Stimulated activated CD8-positive, alpha-beta memory T cell treated with anti-CD3 and anti-CD28 coated beads, Interleukin-7, amount 100 ng/mL, for 24 hours (primary cell): ENCODE data around the gene FASLG.

Experiments used
- DNase-seq: peaks from one replicate; pipeline ENCODE4 v3.0.0-alpha.2; 2020; ENCODE audit warnings: low read depth

The FASLG gene

DNA sequence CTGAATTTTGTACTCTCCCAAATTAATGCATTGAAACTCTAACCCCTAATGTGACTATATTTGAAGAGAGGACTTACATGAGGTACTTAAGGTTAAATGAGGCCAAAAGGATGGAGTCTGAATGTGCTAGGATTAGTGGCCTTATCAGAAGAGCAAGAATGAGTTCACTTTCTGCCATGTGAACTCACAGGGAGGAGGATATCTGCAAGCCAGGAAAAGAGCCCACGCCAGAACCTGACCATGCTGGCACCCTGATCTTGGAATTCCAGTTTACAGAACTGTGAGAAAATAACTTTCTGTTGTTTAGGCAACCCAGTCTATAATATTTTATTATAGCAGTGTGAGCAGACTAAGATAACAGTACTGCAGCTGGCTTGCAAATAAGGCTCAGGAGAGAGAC, 12.2 kb upstream of the FASLG start:
- DNase-seq, result no peak

- DNase-seq, result no peak
Observed at GRCh38 chr1:172647110-172647564, 11.8 kb upstream of the FASLG start.

GRCh38 chr1:172647987-172648386, 10.9 kb upstream of the FASLG start:
- no peak for DNase-seq

GRCh38 chr1:172650474-172651193, 8.3 kb upstream of the FASLG start:
- DNase-seq, result no peak

- DNase-seq, result no peak
Observed at GRCh38 chr1:172653015-172653709, 5.7 kb upstream of the FASLG start.

DNA sequence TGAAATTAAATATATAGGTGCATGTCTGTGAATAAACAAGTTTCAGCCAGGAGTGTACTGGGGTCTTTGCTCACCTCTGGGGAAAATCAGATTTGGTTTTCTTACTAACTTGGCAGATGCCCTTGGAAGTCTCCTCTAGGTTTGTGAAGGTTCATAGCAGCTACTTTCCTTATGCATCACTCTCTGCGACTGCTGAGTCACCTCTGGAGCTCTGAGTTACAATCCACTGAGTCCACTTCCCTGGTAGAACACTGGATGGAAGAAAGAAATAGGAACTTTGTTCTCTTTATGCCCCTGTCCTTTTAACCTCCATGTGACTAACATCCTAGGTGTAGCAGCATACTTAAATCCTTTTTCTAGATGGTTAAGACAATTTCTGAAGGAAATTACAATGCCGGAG, 4.4 kb upstream of the FASLG start:
- DNase-seq, result no peak

- DNase-seq, result no peak
Observed at GRCh38 chr1:172656576-172656975, 2.3 kb upstream of the FASLG start.

GRCh38 chr1:172657586-172657985, 1.3 kb upstream of the FASLG start:
- DNase-seq, result no peak

DNA sequence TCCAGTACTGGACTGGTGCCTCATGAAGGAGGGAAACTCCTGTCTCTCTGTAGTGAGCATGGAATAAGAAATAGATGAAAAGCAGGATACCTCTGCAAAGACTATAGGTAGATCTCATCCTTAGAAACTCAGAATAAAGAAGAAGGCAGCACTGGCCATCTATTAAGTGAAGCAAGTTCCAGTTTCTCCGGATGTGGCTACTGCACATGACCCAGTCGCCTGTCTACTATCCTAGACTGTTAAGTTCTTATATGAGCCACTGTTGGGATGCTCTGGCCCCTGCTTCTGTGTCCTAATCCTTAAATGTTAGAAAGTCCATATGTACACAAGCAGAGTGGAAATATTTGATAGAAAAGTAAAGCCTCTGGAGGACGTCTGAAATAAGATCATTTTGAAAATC, 2.2 kb downstream of the FASLG start:
- no peak for DNase-seq

DNA sequence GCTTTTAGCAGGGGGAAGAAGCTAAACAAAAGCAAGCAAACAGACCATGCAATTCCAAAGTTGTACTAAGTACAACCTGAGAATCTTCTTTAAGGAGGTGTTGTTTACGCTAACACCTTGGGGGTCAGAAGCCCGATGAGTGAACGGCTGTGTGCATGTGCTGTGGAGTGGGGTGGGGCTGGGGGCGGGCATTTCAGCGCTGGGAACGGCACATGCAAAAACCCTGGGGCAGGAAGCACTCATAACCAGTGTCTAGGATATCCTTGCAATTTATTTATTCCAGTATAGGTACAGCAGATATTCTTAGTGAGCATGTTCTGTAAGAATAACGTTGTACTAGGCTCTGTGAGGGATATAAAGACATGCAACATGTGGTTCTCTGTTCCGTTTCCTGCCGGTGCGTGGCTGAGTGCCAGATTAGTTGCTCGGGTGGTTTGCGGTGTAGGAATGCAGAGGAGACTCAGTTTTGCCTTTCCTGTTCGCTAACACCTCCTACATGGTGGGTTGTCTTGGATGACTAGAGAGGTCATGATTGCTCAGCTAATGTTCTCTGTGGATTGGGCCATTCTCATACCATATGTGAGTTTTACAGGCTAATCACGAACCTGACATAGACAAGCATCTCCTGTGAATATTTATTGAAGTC, 3.7 kb downstream of the FASLG start:
- DNase-seq, result peak; percentile 78

DNA sequence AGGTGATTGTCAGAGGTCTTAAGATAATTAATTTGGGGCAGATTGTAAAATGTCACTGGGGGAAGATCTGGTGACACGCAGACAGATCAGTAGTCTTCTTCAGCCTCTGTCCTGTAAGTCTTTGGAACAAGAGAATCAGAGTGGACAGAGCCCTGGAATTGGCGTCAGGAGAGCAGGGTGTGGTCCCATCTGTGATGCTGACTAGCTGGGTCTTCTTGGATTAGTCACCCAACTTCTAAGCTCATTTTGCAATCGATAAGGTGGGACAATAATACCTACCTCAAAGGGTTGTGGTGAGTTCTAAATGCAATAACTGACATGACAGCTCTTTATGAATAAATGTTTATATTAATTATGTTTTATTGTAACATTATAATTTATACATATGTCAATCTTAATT, 4.8 kb downstream of the FASLG start:
- DNase-seq, result no peak

DNA sequence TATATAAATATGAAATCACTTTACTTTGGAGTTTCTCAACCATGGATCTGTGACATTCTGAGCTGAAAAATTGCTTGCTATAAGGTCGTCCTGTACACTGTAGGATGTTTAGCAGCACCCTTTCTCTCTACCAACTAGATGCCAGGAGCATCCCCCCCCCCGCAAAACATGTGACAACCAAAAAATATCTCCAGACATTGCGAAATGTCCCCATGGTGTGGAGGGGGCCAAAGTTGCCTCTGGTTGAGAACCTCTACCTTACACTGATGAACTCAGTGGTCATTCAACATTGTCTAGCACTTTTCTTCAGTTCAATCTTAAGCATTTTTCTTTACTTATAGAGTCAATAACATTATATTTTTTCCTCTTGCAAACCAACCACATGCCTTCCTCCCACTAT, 9.2 kb downstream of the FASLG start:
- no peak for DNase-seq

DNA sequence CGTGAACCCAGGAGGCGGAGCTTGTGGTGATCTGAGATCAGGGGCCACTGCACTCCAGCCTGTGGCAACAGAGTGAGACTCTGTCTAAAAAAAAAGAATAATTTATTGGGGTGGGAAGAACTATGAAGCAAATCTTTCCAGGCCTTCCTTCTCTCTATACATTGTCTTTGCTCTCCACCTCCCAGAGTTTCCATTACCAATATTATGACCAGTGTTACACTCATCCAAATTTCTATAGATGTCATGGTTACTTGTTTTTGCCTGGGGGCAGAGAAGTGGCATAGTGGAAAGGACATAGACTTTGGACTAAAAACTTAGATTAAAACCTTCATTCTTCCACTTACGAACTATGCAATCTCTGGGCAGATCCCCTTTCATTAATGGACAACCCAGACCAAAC, 10.1 kb downstream of the FASLG start:
- no peak for DNase-seq

DNA sequence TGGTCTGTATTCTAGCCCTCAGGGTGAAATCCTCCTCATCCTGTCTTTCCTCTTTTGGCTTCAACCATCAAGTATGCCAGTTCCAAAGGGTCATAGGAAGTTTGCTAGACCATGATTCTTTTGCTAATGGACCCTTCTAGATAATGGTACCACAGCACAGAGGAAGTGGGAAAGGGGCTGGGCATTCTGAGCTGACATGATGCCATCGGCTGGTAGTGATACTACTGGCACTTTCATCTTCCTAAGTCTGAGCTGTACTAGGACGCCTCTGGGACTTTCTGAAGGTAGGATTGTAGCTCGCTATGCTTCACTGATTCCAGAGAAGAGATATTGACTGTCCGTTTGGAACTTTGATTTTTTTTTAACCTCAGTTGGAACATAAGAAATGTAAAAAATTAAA, 11.4 kb downstream of the FASLG start:
- no peak for DNase-seq

GRCh38 chr1:172670791-172671190, 11.9 kb downstream of the FASLG start:
- no peak for DNase-seq

- DNase-seq, result no peak
Observed at GRCh38 chr1:172671591-172671990, 12.7 kb downstream of the FASLG start.

- no peak for DNase-seq
Observed at GRCh38 chr1:172672720-172673119, 13.8 kb downstream of the FASLG start.

- DNase-seq, result no peak
Observed at GRCh38 chr1:172673761-172674160, 14.9 kb downstream of the FASLG start.

GRCh38 chr1:172674831-172675613, 16.1 kb downstream of the FASLG start:
- DNase-seq, result no peak

DNA sequence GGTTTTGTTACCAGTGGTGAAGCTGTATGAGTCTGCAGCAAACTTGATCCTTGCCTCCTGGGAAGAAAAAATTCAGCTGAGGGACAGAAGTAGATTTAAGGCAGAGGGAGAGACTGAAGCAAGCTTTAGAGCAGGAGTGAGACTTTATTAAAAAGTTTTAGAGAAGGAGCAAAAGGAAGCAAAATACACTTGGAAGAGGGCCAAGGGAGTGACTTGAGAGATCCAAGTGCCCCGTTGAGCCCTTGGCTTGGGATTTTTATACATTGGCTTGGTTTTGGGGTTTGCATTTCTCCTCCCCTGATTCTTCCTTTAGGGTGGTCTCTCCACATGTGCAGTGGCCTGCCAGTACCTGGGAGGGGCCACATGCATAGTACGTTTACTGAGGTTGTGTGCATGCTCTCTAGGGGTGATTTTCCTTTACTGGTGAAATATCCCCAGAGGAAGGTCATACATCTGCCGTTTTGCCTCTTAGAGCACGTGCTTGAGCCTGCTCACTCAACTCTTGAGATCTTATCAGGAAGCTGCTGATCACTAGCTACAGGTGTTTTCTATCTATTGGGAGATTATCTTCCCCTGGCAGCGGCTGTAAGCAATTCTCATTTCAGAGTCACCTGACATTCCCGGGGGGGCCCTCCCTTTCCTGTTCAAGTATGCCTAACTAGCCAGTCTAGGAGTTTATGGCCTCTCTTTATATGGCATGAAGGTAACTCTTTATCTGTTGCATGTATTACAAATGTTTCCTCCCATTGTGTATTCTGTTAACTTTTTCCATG, 20.3 kb downstream of the FASLG start:
- no peak for DNase-seq

DNA sequence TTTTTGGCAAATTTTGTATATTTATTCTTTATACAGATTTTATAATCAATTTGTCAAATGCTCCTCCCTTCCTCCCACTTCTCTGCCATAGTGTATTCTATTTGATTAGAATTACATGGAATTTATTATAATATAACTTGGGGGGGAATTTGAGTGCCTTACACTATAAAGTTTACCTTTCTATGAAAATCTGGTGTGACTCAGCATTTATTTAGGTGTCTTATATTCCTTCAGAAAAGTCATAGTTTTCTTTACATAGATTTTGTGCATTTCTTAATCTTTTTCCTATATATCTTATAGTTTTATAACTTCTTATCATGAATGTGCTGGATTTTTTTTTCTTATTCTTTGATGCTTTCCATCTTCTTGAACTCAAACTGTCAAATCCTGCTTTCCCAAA, 21.3 kb downstream of the FASLG start:
- no peak for DNase-seq
